GM23338 (cell line): ENCODE measurements around the gene TLCD3A.

Experiments
- CTCF ChIP-seq, 2 experiments: fragments of 200-600 bp in 1 of 2; sonication (generic) in 1 of 2; conservative IDR thresholded peaks; 2 replicates each; pipeline versions ENCODE4 v1.5.1 to v1.6.1; 2016 to 2017; ENCODE audit warnings: antibody characterized with exemption in 2 of 2, low read depth in 2 of 2, mild to moderate bottlenecking in 2 of 2, moderate library complexity in 1 of 2
- ETS1 ChIP-seq: IDR thresholded peaks from 2 replicates; pipeline ENCODE4 v1.6.1; 2016; ENCODE audit warnings: antibody characterized with exemption
- EZH2 ChIP-seq: fragments of 200-600 bp; sonication (generic); IDR thresholded peaks from one replicate; pipeline ENCODE4 v1.8.0; 2017; ENCODE audit warnings: antibody characterized with exemption, mild to moderate bottlenecking, low read depth; ENCODE audit not compliant: unreplicated experiment
- EZH2phosphoT487 ChIP-seq: fragments of 200-600 bp; sonication (generic); IDR thresholded peaks from one replicate; pipeline ENCODE4 v1.8.1; 2018; ENCODE audit warnings: antibody characterized with exemption; ENCODE audit not compliant: unreplicated experiment
- JUNB ChIP-seq: IDR thresholded peaks from one replicate; pipeline ENCODE4 v1.6.1; 2016; ENCODE audit warnings: antibody characterized with exemption; ENCODE audit not compliant: unreplicated experiment
- POLR2AphosphoS5 ChIP-seq: IDR thresholded peaks from 2 replicates; pipeline ENCODE4 v1.6.1; 2016; ENCODE audit warnings: antibody characterized with exemption, low read depth
- REST ChIP-seq: IDR thresholded peaks from one replicate; pipeline ENCODE4 v1.6.1; 2018; ENCODE audit warnings: antibody characterized with exemption; ENCODE audit not compliant: unreplicated experiment
- ZNF114 ChIP-seq: fragments of 250-450 bp; sonication (Bioruptor Pico); IDR thresholded peaks from 2 replicates; pipeline ENCODE4 v1.5.0; 2020; ENCODE audit warnings: mild to moderate bottlenecking, moderate library complexity

- no peak for TF ChIP-seq CTCF (conservative IDR thresholded peaks at IDR 0.05; ENCODE audit: low read depth in 2 of 2)
- TF ChIP-seq EZH2, result no peak
- TF ChIP-seq REST, result no peak
- TF ChIP-seq POLR2AphosphoS5, result no peak
- TF ChIP-seq ZNF114 (CRISPR knock-in tag), result no peak
- no peak for TF ChIP-seq EZH2phosphoT487
- no peak for TF ChIP-seq ETS1
- no peak for TF ChIP-seq JUNB
Observed at GRCh38 chr17:746783-747629, 14.6 kb downstream of the TLCD3A start.
